ENCODE data around the gene RPS2.

GRCh38 chr16:1973461-1974156 is 9.0 kb upstream of the RPS2 start:
- TF ChIP-seq TAF1 (IDR thresholded peaks at IDR 0.05; ENCODE audit: borderline replicate concordance, insufficient read depth, low read length) (no peak), SIN3A (IDR thresholded peaks at IDR 0.05; ENCODE audit: borderline replicate concordance, insufficient read depth, low read length) (no peak)

All from PFSK-1 (cell line).